ENCODE results near the gene SHISAL2B.
"Not testable (repeated sequence)": the region's sequence is repeated elsewhere in the genome, so short reads cannot be mapped to it uniquely, and the experiment has no call there.

SHISAL2B gene

DNA sequence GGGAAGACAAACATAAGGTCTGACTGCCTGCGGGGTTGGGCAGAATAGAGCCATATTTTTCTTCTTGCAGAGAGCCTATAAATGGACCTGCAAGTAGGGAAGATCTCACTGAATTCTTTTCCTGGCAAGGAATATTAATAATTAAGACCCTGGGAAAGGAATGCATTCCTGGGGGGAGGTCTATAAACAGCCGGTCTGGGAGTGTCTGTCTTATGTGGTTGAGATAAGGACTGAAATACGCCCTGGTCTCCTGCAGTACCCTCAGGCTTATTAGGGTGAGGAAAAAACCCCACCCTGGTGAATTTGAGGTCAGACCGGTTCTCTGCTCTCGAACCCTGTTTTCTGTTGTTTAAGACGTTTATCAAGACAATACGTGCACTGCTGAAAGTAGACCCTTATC lies 6.1 kb downstream of the SHISAL2B start:
- not testable (repeated sequence) for DNase-seq (ENCODE audit: low read depth in 2 of 2)

DNA sequence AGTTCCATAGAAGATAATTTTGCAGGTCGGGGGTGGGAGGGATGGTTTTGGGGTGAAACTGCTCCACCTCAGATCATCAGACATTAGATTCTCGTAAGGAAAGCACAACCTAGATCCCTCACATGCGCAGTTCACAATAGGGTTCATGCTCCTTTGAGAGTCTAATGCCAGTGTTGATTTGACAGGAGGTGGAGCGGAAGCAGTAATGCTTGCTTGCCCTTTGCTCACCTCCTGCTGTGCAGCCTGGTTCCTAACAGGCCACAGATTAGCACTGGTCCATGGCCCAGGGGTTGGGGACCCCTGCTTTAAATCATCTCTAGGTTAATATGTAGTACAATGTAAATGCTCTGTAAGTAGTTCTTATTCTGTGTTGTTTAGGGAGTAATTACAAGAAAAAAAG lies 10.5 kb downstream of the SHISAL2B start:
- no peak for DNase-seq (ENCODE audit: low read depth in 2 of 2)

DNA sequence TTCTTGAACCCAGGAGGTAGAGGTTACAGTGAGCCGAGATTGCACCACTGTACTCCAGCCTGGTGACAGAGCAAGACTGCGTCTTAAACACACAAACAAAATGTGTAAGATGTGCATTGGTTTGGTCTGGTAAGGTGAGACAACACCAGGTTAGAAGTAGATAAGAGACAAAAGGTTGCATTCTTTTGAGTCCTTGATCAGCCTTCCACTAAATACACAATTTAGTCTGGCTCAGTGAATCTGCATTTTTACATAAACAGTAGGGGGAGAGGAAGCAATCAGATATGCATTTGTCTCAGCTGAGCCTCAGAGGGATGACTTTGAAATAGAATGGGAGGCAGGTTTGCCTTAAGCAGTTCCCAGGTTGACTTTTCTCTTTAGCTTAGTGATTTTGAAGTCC lies 15.8 kb downstream of the SHISAL2B start:
- not testable (repeated sequence) for DNase-seq (ENCODE audit: low read depth in 2 of 2)

DNA sequence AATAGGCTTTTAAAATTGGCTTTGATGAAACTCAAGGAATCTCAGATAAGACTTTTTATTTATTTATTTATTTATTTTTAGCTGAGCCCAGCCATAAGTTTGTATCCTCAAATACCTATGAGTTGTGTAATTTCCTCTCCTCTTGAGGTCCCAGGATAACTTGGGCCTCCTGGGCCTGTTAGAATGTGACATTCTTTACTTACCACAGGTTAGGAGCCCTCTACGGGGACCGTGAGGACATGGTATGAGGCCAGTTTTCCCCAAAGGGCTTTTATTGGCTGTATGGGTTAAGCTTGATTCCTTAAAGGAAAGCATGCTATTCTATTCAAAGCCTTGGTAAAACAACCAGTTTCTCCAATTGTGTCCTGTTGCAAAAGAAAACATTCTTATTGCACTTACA lies 16.9 kb downstream of the SHISAL2B start:
- no peak for DNase-seq (ENCODE audit: low read depth in 2 of 2)

DNA sequence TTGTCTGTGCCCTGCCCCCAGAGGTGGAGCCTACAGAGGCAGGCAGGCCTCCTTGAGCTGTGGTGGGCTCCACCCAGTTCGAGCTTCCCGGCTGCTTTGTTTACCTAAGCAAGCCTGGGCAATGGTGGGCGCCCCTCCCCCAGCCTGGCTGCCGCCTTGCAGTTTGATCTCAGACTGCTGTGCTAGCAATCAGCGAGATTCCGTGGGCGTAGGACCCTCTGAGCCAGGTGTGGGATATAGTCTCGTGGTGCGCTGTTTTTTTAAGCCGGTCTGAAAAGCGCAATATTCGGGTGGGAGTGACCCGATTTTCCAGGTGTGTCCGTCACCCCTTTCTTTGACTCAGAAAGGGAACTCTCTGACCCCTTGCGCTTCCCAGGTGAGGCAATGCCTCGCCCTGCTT lies 24.2 kb downstream of the SHISAL2B start:
- not testable (repeated sequence) for DNase-seq (ENCODE audit: low read depth in 2 of 2)

DNA sequence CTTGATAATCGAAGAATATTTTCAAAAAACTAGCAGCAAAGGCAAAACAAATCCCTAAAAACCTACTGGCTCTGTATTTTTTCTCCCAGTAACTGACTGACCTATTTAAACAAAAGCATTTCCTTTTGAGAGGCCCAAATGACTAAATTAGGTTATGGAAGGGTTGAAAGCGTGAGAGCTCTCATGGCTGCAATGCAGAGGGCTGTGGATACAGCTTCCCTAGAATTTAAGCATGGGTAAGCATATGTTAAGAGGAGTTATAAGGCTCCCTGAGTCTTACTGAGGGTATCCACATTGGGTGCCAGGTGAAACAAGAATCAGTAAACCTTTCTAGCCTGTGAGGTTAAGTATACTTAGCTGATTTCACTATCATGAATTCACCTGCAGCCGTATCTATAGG lies 32.3 kb downstream of the SHISAL2B start:
- no peak for DNase-seq (ENCODE audit: low read depth in 2 of 2)

DNA sequence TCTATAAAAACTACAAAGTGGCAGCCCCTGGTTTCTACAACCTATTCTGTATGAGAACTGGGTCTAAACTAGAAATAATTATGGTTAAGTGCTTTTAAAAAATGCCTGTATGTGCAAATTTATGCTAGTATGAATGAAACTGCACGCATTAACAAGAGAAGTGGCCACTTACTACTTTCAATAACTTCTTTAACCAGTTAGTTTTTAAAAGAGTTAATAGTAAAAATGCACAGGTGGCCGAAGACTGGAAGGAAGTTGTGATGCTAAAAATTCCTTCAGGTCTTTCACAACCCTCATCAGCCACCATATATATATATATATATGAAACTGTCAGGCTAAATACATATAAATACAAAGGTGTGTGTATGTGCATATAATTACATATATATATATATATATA lies 36.8 kb downstream of the SHISAL2B start:
- no peak for DNase-seq (ENCODE audit: low read depth in 2 of 2)

DNA sequence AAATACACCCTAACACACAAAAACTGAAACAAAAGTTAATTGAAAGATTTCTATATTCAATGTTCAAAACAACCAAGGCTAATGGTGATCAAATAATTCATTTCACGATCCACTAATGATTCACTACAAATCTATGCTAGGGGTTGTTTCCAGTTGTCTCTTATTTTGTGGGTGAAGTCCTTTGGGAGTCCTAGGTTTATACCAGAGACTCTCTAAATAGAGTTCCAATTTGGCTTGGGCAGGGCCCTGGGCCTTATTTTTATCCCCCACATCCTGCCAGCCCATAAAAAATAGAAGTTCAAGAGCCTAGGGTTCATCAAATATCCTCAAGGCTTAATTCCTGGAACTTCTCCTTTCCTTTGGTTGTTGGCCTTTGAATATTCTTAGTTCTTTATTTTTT lies 52.1 kb downstream of the SHISAL2B start:
- DNase-seq (ENCODE audit: low read depth in 2 of 2), result no peak

DNA sequence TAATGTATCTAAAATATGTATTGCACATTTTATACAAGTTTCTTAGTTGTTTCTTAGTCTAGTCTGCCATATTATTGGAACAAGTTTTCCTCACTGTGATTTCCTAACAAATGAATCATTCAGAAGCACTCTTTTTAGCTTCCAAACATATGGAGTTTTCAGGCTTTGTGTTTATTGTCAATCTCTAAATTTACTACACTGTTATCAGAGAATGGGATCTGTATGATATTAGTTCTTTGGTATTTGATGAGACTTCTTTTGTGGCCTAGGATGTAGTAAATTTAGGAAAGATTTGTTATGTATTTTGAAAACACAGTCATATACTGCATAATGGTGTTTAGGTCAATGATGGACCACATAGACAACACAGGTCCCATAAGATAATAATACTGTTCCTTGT lies 52.5 kb downstream of the SHISAL2B start:
- DNase-seq (ENCODE audit: low read depth in 2 of 2), result no peak

DNA sequence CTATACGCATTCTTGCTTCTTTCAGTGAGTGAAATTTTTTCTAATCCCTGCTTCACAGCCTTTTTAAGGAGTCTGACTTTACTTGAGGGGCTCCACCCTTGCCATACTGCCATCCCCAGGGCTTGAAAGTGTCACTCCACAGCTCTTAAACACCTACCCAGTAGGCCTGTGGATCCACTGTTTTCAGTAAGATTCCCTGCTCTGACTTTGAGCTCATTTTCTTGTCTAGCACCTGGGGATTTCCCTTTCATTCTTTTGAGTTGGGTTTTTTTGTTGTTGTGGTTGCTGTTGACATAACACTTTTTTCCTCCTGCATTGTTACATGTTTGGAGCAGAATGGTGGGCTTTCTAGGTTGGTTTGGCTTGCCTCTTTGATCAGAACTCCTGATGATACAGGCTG lies 54.6 kb downstream of the SHISAL2B start:
- DNase-seq (ENCODE audit: low read depth in 2 of 2), result no peak

DNA sequence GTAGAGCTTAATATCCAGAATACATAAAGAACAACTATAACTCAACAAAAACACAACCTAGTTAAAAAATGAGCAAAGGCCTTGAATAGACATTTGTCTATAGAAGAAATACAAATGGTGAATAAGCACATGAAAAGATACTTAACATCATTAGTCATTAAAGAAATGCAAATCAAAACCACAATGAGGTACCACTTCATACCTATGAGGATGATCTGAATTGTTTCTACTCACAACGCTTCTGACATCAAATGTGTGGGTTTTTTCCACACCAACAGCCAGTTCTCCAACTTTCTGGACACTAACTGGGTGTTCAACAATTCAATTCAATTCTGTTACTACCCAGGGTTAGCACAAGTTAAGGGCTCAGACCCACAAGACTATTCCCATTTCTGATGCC lies 56.1 kb downstream of the SHISAL2B start:
- no peak for DNase-seq (ENCODE audit: low read depth in 2 of 2)

DNA sequence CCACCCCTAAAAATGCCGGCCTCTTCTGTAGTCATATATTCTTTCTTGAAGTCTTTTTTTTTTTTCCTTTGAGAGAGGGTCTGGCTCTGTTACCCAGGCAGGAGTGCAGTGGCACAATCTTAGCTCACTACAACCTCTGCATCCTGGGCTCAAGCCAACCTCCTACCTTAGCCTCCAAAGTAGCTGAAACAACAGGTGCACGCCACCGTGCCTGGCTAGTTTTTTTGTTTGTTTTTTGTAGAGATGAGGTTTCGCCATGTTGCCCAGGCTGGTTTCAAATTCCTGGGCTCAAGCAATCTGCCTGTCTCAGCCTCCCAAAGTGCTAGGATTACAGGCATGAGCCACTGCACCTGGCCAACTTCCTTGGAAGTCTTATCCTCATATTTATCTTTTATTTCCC lies 59.1 kb downstream of the SHISAL2B start:
- no peak for DNase-seq (ENCODE audit: low read depth in 2 of 2)

DNA sequence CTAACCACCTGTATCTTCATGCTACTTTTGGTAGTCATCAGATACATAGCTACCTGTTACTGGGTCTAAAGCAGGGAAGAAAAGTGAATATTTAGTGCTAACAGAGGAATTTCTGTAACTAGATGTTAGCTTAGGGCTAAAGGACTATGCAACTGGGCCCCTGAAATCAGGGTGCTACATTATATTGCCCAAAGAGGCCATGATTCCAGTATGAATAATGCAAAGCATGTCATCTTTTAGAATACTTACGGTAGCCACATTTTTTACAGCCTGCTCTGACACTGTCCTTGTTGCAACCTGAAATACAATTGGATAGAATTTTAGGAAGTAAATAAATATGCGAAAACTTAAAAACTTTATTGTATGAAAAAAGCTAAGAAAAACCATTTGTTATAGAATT lies 63.8 kb downstream of the SHISAL2B start:
- no peak for DNase-seq (ENCODE audit: low read depth in 2 of 2)

DNA sequence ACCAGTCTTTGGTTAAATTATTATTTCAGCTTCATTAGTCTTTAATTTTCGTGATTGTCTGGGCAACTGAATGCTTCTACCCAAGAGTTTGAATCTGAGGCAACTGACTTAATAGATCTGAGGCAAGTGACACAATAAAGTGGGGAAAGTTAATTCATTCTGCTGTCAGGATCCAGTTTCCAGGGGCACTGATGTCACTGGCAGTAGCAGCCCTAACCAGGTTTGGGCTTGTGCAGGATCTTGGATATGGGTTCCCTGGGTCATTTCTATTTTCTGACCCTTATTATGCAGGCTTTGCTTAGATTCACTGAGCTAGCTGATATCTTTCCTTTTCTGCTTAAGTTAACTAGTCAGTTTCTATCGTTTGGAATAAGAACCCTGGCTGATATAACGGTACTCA lies 68.6 kb downstream of the SHISAL2B start:
- DNase-seq (ENCODE audit: low read depth in 2 of 2), result no peak

DNA sequence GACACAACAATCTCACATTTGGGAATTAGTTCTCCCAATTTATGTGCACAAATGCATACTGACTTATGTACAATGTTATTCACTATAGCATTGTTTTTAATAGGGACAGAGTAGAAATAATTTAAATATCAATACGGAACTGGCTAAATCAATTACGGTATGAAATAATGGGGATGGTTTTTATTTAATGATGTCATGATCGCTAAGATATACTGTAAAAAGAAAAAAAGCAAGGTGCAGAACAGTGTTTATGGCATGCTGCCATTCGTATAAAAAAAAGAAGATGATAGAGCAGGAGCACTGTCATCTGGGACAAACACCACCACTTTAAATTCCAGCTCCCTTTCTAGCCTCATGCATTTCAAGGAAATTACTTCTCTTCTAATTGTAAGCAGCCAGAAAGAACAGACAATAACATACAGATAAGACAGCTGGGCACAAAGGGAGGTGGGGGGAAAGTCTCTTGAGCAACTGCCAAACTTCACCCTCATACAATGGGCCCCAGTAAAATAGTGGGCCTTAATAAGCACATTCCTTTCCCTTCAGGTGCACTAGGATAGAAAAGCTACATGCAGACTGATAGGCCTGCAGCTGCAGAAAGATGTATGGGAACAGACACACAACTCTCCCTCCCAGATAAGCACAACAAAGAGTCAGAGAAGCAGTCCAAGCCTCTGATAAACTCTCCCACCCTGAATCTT lies 69.8 kb downstream of the SHISAL2B start:
- no peak for DNase-seq (ENCODE audit: low read depth in 2 of 2)

DNA sequence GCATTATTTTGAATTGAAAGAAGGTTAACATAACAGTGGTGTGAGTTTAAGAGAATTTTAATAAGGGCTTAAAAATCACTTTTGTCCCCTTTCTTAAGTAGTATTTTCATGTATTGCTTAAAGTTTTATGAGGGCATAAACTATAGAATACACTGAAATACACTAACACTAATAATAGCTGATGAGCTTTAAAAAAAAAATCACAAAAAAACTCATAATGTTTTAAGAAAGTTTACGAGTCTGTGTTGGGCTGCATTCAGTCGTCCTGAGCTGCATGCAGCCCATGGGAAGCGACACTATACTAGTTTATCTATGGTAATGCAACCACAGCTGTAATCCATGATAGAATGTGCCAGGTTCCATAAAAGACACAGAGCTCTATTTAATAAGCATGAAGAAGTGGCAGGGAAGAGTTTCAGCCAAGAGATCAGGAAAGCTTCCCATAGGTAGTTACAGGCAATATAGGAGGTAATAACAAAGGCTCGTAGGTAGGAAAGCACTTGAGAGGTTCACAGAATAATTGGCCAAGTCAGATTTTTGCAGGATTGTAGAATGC lies 73.7 kb downstream of the SHISAL2B start:
- no peak for DNase-seq (ENCODE audit: low read depth in 2 of 2)

DNA sequence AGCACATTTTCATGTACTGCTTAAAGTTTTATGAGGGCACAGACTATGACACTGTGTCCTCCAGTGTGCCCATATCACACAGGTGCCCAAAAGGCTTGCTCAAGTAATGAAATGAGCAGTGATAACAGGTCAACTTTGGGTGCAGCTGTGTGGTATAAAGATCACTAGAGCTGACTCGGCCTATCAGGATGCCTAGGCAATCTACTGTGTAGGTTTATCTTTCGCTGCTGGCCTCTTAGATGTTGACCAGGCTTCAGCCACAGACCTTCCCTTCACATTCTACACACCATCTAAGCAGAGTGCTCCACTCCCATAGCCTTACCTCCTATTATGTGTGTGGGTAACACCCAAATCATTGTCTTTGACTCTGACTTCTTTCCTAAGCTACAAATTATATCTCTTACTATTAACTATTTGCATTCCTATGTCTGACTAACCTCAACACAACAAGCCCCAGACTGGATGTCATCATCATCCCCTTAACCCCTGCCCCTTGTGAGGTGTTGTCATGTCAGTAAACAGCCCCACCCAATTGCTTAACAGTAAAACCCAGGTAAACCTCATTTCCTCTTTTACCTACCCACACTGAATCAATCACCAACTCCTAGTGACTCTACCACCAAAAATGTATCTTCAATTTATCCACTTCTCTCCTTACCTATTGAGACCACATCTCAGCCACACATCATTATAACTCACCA lies 75.7 kb downstream of the SHISAL2B start:
- DNase-seq (ENCODE audit: low read depth in 2 of 2), result no peak

DNA sequence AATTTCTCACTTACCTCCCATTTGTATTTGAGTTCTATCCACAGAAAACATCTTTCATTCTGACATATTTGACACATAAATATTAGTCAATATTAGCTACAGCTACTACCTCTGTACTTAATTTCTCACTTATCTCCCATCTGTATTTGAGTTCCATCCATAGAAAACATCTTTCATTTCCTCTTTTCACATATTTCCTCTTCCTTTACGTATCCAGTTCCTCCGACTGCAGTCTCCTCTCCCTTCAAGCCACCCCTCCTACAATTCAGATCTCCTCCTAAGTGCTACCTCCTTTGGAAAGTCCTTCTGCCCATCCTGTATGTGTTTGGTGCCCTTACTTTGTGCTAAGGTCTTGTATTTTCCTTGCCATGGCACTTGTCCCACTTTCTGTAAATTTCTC lies 76.6 kb downstream of the SHISAL2B start:
- no peak for DNase-seq (ENCODE audit: low read depth in 2 of 2)

All from stimulated activated CD8-positive, alpha-beta memory T cell treated with anti-CD3 and anti-CD28 coated beads, Interleukin-15, amount 100 ng/mL, for 4 hours (primary cell).